ENCODE measurements around the gene CTBP1.

The CTBP1 gene

GRCh38 chr4:1172228-1172851 lies 76.6 kb downstream of the CTBP1 start, which contains the start of gene SPON2:
SPON2 (minus strand) TSS chr4:1172583.
- DNase-seq (ENCODE audit: low read depth): peak; percentile 59
- TF ChIP-seq, protein P1, sequence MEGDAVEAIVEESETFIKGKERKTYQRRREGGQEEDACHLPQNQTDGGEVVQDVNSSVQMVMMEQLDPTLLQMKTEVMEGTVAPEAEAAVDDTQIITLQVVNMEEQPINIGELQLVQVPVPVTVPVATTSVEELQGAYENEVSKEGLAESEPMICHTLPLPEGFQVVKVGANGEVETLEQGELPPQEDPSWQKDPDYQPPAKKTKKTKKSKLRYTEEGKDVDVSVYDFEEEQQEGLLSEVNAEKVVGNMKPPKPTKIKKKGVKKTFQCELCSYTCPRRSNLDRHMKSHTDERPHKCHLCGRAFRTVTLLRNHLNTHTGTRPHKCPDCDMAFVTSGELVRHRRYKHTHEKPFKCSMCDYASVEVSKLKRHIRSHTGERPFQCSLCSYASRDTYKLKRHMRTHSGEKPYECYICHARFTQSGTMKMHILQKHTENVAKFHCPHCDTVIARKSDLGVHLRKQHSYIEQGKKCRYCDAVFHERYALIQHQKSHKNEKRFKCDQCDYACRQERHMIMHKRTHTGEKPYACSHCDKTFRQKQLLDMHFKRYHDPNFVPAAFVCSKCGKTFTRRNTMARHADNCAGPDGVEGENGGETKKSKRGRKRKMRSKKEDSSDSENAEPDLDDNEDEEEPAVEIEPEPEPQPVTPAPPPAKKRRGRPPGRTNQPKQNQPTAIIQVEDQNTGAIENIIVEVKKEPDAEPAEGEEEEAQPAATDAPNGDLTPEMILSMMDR (IDR thresholded peaks at IDR 0.05; ENCODE audit: low read length, missing control alignments): no peak
- peak within 1 kb of the TSS; percentile 56 for H3K4me3 ChIP-seq (replicated peaks; ENCODE audit: low read depth, low read length)

DNA sequence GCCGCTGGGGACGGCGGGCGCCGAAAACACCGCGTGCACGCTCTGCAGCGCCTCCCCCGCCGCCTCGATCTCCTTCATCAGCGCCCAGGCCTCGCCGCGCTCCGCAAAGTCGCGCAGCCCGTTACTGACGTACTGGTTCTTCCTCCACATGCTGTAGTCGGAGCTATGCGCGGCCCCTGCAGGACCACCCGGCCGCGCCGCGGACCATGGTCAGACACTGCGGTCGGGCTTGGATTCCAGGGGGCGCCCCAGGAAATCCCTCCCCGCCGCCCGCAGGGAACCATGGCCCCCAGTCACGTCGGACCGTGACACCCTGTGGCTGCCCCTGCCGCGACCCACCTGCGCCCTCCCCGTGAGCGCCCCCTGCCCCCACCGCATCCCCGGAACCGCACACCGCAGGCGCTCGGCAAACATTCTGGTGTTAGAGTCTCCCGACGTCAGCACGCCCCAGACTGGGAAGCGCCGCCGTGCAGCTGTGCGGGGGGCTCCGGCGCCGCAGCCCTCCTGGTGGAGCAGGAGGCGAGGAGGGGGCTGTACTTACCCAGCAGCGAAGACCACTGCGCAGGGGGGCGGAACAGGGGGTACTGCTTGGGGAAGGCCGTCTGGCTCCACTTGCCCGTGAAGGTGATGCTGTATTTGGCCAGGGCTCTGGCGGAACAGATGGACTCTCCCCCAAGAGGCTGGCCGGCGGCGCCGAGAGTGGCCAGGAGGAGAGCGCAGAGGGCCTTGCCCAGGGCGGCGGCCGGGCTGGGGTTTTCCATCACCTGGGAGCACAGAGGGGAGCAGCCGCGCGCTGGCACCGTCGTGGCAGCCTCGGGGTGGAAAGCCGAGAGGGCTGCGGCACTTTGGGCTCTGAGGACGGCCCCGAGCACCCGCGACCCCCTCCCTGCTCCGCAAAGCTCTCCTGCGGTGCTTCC lies 77.4 kb downstream of the CTBP1 start:
- TF ChIP-seq, protein P1 (IDR thresholded peaks at IDR 0.05; ENCODE audit: low read length, missing control alignments): no peak
- DNase-seq (ENCODE audit: low read depth): no peak
- H3K4me3 ChIP-seq (replicated peaks; ENCODE audit: low read depth, low read length): peak overlapping the region; percentile 56

DNA sequence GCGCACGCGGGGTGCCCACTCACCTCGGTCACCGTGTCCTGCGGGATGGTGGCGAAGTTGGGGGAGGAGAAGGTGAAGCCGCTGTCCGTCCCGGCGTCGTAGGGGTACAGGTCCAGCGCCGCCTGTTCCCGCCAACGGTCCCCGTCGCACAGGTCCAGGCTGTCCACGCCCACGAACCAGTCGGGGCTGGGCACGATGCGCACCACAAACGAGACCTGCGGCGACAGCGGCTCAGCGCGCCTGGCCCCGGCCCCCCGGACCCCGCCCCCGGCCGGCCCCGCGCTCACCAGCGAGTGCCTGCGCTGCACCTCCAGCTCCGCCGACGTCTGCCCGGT lies 78.0 kb downstream of the CTBP1 start:
- H3K4me3 ChIP-seq (replicated peaks; ENCODE audit: low read depth, low read length): peak overlapping the region; percentile 56
- no peak for DNase-seq (ENCODE audit: low read depth)
- TF ChIP-seq, protein P1 (IDR thresholded peaks at IDR 0.05; ENCODE audit: low read length, missing control alignments): no peak

GRCh38 chr4:1170156-1170975 lies 78.6 kb downstream of the CTBP1 start:
- TF ChIP-seq, protein P1 (IDR thresholded peaks at IDR 0.05; ENCODE audit: low read length, missing control alignments): no peak
- no peak for DNase-seq (ENCODE audit: low read depth)
- H3K4me3 ChIP-seq (replicated peaks; ENCODE audit: low read depth, low read length): peak overlapping the region; percentile 40

DNA sequence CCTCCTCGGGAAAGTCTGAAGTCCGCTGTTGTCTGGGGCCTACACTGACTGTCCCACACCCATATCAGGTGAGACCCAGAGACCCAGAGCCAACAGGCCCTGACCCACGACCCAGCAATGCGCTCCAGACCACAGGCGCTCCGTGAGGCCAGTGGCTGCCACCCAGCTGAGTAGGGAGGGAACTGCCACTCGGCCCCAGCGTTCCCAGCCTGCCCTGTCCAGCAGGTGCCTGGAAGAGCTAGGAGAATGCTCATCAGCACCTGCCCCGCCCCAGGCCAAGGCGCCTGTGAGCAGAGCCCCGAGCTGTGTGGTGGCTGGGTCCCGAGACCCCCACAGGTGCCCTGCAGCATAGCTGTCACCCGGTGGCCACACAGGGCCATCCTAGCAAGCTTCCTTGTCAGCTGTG lies 79.2 kb downstream of the CTBP1 start:
- H3K4me3 ChIP-seq (replicated peaks; ENCODE audit: low read depth, low read length): no peak overlapping the region
- TF ChIP-seq, protein P1 (IDR thresholded peaks at IDR 0.05; ENCODE audit: low read length, missing control alignments): no peak
- no peak for DNase-seq (ENCODE audit: low read depth)

DNA sequence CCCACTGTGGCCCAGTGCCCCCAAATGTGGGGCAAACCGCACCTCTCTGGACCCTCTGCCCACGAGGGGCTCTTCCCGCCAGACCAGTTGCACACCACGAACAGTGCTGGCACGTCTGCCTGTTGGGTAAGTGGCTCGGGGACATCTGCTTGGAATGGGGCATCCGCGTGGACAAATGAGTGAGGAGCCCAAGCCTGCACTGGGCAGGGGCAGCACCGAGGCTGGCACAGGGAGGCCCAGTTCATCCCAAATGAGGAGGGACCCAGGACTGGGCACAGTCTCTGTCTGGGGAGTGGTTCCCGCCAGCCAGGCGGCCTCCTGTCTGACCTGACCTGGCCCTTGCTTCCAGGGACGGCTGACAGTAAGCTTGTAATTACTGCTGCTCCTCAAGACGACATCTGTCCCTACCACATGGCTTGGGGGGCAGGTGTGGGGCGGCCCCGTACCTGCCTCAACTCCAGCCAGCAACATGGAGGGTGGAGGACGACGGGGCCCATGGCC lies 79.7 kb downstream of the CTBP1 start:
- H3K4me3 ChIP-seq (replicated peaks; ENCODE audit: low read depth, low read length): no peak overlapping the region
- TF ChIP-seq, protein P1 (IDR thresholded peaks at IDR 0.05; ENCODE audit: low read length, missing control alignments): no peak
- DNase-seq (ENCODE audit: low read depth): no peak

Measured in fibroblast of pulmonary artery (primary cell).